HG03097 (cell line): Measurements from ENCODE around the gene MTA3.

Source experiments
- ATAC-seq: cut with Tn5 transposase; IDR thresholded peaks from one replicate; pipeline ENCODE4 v1.9.1; 2021; ENCODE audit not compliant: unreplicated experiment, low FRiP score

MTA3 gene

DNA sequence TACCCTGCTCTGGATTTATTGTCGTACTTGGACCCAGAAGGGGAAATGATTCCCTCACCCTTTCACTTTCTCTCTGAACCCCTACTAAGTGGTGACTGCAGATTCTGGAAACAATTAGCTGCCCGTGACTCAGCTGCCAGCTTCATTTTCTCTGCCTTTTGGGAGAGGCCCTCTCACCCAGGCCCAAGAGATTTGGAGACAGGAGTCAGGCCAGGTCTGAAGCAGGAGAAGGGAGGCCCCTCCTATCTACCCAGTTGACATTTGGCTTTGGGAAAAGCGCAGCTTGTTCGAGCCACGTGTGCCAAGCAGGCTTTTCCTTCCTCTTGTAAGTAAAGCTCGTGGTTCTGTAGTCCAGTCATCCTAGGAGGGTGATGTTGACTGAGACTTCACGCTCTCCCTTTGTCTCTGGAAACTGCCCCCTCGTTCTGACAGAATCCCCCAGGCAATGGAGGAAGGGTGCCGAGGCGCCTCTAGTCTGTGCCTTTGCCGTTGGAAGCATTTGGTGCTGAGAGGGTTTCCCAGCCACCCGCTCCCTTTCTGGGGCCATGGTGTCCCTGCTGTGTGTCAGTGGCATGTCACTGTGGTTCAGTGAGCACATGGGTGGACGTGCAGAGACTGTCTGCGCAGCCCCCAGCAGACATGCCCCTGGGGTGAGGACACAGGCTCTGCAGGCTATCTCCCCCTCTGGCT, 186.9 kb downstream of the MTA3 start:
- ATAC-seq, result no peak

DNA sequence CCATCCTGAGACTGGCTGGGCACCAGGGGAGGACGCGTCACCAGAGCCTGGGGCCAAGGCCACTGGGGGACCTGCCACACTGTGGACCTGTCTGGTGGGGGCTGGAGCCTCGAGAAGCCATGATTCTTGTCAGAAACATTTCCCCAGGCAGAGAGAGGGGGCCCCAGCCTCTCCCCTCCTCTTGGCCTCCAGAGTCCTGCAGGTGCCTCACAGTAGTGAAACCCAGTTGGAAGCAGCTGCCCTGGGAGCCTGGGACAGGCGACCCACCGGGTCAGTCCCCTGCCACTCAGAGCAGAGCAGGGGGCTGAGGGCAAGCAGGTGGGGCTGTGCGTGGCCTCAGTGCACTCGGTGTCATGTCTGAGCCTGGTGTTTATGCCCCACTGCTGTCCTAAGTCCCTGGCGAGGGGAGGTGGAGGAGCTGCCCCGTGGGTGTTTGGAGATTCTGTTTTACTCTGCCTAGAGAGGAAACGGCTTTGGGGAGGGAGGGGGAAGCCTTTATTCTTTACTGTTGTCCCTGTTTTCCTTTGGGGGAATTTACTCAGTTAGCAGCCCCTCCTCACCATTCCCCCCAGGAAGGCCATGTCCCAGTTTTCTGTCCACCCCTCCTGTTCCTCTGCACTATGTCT, 187.8 kb downstream of the MTA3 start:
- no peak for ATAC-seq

DNA sequence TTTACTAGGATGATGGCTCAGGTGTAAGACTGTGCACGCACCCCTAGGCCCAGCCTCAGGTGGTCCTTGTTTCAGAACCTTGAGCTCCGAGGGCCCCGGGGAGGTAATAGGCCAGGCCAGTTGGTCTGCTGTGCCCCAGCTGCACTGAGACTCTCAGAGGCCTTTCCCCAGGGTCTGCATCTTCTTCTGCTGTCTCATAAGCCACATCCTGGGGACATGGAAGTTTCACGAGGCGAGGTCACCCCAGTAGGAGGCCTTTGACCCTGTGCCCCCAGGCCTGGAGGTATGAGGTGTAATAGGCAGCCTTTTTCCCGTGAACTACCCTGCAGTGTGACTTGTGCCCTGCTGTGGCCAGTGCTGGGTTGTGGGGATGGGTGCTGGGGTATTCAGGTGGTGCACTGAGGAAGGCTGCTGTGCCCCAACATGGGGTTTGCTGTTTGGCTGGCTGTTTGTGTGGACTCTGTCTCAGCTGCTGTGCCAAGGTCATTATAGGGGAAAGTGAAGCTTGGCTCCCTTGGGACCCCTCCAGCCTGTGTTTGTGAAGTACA, 188.6 kb downstream of the MTA3 start:
- no peak for ATAC-seq

DNA sequence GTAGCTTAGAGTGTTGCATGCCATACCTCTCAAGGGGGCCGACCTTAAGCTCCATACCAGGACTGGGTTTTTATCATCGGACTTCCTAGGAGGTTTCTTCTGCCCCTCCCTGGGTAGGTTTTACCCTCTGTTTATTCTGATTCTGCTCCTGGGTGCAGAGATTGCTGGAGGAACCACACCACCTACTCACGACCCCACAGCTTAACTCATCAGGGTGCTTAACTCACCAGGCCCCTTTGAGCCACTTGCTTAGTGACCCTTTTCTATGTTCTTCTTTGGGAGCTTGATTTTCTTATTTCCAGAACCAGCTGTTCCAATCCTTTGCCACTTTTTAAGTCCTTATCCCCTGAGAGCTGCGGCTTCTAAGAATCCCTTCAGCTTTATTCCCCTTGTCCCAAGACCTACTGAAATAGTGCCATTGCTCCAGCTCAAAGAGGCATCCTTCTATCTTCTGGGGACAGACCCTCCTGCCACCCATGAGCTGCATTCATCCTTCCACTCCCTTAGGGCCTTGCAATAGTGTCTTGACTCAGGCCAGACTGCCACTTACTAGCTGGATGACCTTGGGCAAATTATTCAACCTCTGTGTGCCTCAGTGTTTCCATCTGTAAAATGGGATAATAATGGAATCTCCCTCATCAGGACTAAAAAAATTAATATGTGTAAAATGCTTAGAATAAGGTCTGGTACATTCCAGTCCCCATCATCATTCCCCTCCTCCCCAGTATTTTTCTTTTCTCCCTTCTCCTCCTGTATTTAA, 189.7 kb downstream of the MTA3 start:
- ATAC-seq, result no peak

DNA sequence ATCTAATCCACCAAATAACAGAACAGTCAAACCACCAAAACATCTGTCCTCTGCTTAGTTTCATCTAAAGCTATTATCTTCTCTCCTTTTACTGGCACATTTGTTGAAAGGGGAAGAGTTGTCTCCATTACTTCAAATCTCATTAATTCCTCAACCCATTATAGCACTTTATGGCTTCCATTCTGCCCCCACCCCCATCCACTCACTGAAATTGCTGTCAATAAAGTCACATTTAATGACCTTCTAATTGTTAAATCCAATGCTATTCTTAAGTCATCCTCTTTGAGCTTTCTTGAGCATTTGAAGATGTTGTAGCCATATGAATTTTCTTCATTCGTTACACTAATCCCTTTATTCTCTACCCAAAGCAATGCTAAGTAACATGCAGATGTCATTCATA, 190.3 kb downstream of the MTA3 start:
- ATAC-seq, result no peak

DNA sequence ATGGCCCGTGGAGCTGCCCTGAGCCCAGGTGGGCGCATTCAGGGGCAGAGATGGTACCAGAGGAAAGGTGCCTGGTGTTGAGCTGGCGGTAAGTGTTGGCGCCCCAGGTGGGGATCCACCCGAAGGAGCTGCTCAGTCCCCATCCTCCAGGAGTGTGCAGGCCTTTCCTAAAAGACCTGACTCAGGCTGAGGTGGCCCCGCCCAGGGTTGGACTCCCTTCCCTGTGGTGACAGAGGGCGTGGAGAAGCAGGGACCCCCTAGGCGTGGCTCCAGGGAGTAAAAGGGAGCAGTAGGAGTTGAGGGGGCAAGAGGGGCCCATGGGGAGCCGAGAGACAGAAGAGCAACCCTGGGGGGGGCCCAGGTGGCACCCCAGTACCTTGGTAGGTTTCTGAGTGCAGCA, 193.1 kb downstream of the MTA3 start:
- ATAC-seq, result no peak

DNA sequence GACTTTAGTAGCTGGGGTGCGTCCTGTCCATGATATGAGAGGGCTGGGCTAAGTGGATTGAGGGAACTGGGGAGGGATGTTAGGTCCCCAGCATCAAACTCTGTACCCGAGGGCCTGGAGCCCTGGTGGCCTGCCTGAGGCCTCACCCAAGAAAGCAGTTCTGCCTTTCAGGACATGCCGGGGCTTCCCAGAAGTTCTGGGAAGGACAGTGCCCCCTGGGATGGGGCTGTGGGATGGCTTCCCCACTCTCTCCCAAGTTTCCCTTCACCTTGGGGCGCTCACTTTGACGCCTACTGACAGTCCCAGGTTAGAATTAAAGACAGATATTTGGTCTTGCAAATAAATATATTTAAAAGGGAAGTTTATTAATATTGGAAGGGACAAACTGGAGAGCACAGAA, 193.7 kb downstream of the MTA3 start:
- no peak for ATAC-seq

DNA sequence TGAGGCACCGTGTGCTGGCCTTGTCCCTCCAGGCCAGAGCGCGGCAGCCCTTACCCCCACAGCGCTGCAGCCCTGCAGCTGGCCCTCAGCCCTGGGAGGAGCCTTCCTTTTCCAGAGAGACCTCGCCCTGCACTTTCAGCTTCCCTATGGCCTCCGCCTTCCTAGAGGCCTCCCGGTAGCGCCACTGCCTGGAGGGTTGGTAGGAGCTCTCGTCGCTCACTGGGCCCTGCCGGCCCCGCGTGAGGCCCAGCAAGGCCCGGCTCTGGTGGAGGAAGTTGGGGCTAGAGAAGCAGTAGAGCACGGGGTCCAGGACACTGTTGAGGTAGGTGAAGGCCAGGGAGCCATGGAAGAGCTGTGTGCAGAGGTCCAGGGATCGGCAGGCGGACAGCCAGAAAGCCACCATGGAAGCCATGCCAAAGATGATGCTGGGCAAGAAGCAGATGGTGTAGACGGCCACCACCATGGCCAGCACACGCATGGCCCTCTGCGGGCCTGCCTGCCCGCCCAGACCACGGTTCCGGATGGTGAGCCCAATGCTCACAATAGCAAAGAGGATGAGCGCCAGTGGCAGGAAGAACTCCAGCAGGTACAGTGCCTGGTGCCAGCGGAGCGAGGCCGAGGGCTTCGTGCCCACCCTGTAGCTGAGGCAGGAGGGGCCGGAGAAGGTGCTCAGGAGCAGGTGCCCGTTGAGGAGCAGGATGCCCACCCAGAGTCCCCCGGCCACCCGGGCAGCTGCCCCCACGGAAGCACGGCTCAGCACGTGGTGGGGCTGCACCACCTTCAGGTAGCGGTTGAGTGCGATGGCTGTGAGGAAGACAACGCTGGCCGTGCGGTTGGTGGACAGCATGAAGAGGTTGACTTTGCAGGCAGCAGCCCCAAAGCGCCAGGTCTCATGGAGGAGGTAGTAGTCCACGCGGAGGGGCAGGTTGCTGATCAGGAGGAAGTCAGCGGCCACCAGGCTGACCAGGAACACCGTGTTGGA, 194.7 kb downstream of the MTA3 start:
- no peak for ATAC-seq

DNA sequence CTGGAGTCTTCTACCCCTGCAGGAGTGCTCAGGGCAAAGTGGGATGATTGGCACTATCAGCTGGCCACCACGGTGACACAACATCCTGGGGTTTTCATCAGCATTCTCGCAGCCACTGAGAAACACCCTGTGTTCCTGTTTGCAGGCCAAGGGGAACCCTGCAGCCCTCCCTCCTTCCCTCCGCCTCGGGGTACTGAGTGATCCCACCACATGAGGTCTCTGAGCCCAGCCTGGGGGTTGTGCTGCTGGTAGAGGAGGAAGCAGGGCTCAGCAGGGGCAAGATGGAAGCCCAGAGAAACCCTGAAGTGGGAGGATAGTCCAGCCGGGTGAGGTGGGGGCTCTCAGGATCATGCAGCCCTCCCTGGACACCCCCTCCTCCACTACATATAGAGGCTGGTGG, 195.7 kb downstream of the MTA3 start, which contains the start of gene OXER1:
Gene OXER1 (minus strand): TSS at position 40 of the 400 bp plus-strand sequence. CDS start 73 bp downstream, outside the sequence.
- ATAC-seq, result no peak

DNA sequence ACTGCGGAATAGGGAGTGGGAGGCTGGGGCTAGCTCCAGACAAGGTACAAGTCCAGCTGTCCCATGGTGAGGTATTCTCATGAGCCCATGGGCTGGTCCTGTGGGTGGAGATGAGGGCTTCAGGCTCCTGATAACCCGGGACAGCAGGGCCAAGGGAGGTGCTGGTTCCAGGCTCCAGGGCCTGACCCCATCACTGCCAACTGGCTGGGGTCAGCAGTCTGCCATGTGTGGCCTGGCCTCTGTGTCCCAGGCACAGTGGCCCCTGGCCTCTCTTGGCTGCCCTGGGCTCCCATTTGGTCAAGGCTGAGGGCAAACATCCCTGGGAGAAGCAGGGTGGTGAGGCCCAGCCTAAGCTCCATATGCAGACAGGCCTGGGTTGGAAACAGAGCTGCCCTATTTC, 196.5 kb downstream of the MTA3 start:
- ATAC-seq, result no peak

DNA sequence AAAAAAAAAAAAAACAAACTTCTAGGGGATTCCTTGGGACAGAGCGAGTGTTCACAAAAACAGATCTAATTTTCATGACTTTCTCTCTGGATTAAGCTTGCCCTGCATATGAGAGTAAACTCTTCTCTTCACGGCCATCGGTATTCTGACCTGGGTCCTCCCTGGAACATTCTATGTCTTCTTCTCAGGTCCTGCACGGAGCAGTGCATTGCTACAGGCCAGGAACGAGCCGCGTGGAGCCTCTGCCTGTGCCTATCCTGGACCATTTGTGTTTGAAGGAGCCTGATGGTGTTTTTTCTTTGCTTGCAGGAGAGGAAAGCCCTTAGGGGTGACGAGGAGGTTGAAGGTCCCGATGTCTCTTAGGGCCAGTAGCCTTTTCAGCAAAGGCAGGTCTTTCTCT, 197.3 kb downstream of the MTA3 start:
- no peak for ATAC-seq

DNA sequence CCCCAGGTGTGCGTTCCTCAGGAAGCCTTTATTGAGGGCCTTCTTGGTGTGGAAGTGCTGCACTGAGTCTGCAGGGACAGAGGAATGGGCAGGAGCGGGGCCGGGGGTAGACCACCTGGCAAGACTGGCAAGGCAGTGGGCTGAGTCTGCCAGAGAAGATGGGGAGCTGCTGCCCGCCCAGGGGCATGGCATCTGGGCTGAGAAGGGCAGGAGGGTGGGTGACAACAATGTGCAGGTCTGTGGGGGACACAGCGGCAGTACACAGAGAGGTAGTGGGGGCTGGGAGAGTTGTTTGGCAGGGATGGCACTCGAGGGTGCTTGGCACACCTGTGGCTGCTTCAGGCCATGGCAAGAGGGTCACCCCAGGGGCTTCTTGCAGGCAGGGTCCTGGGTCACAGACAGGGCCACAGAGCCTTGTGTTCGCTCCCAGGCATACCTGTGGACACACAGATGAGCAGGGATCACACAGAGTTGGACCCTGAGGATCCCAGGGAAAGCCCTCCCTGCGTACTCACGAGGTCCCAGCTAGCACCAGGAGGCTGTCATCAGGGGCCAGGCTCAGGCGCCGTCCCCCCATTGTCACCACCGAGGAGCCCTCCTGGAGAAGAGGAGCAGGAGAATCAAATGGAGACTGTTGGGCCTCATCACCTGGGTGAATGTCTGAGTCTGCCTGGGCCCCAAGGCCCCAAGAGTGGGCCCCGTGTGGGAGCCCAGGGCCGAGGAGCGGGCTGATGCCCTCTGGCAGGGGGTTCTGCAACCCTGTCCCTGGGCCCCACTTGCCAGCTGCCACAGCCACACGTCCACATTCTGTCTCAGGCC, 198.9 kb downstream of the MTA3 start:
- no peak for ATAC-seq

DNA sequence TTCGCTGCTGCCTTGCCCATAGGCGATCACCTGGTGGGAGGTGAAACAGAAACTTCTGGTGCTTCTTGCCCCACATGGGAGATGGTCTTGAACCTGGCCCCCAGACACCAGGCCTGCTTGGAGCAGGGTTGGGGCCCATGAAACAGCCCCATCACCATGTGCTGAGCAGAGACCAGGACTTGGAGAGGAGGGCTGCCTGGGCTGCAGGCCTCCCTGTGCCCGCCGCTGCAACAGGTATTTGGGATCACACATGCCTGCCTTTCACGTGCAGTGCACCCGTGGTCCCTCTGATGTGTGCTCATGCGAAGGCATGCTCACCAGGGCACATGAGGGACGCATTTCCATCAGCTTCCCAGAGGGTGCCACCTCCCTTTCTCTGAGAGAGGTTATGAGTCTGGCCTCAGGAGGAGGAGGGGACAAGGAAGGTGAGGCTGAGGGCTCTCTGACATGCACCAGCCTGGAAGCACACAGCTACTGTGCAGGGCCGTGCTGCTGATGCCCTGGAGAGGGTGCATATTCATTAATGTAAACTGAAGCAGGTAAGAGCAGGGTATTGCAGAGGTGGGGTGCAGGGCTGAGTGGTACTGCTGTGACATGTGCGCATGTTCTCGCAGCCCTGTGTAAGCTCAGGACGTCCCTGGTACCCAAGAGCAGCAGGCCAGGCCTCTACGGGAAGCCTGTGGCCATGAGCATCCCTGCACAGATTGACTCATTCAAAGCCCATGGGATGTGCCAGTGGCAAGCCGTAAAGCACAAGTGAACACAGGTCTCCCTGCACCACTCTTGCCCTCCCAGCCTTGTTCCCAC, 199.7 kb downstream of the MTA3 start:
- no peak for ATAC-seq

DNA sequence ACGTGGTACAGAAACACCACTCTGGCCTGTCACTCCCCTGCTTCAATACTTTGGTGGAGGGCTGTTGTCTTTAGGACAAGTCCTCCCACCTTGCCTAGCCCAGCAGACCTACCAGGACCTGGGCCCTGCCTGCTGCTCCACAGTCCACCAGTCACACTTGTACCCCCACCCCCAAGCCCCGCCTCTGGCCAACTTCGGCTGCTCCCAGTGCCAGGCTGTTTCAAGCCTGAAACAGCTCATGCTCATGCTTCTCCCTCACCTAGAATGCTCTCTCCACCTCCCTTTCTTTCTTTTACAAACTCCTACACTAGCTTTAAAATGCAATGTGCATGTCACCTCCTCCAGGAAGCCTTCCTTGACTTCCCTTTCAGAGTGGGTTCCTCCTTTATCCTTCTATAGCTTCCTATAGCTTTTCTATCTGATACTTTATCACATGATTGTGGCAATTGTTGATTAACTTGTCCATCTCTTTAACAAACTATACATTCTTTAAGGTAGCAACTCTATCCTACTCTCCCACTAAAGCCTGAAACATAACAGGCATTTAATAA, 200.3 kb downstream of the MTA3 start:
- no peak for ATAC-seq

DNA sequence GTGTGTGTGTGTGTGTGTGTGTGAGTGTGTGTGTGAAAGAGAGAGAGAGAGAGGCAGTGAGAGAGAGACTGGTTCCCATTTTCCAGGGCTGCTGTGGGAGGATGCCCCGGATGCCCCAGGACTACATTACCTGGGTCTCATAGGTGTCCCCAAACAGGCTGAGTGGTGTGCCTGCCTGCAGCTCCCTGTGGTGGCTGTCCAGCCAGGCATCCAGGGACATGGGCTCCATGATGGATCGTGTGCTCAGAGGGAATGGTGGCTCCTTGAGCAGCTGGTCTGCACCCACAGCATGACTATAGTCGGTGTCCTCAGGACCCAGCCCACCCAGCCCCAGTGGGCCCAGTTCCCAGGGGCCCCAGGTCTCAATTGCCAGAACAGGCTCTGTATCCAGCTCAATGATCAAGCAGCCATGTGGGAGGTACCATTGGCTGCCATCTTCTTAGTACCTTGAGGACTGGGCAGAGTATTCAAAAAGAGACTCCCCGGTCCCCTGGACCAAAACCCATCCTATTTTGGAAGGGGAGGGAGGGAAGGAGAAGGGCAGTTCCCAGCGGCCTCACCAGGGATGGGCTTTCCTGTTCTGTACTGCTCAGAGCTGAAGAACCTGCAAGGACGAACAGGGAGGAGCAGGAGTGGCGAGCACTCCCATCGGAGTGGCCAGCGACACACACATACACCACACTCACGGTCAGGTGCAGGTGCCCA, 201.3 kb downstream of the MTA3 start:
- ATAC-seq, result no peak

DNA sequence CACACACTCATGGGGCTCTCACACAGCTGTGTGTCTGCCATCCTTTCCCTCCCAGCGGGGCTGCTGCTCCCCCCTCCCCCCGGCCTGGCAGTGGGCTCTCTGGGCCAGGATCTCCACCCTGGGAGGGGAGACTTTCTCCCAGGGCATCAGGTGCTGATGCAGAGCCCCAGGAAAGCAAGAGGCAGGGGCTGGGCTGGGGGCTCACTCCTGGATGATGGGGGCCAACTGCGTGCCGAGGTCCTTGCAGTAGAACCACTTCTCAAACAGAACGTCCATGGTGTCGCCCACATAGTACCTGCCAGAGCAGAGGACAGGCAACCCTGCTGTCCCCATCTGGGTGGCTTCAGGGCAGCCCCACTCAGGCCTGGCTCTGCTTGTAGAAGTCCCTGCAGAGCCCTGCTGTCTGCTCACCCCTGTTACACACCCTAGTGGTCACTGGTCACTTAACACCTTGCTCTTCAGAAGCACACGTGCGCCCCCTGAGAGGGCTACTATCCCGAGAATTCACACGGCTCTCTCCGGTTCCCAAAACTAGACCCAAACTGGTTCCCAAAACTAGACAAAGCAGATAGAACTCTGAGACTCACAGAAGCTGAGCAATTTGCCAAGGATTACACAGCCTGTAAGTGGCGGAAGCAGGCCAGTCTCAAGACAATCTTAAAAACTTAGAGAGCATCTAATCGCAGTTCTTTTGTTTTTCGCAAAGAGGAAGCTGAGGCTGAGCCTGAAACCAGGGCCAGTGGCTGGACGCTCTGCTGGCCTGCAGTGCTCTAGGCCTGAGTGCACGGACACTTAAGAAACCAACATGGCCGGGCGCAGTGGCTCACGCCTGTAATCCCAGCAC, 202.1 kb downstream of the MTA3 start:
- ATAC-seq, result no peak
